NCI-H2227 (cell line): Measurements from ENCODE around the gene LMO7.
"Not testable (repeated sequence)": the region's sequence is repeated elsewhere in the genome, so short reads cannot be mapped to it uniquely, and the experiment has no call there.

Experiments used
- DNase-seq: peaks from one replicate; lab custom pipeline; 2025; ENCODE audit not compliant: unreplicated experiment; lab: John Stamatoyannopoulos, UW

Gene LMO7

DNA sequence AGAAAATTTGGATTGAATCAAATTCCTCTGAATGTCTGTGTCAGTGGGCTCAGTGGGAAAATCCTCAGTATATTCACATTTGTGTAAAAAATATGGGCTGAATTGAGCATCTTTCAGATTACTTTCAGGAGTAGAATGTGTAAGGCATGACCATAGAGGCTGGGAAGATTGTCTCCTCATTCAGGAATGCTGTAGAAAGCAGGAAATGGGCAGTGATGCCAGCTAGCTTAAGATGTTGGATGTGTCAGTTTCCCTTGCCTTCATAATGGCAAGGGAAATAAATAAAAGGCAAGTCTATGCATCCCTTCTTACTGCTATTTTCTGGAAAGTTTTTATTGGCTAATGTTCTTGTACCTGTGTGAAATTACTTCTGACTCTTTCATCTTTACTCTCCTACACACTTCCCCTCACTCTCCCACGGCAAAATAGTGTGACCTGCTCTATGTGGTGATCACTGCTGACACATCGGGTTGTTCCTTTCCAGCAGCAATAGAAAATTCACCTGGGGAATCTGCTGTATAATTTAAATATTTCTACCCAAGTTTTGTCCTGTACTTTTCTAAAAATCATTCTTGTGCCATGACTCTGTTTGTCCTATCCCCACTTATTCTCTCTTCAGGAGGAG lies 103.2 kb downstream of the LMO7 start:
- no peak for DNase-seq

- no peak for DNase-seq
These were observed 103.9 kb downstream of the LMO7 start for GRCh38 chr13:75740031-75740430.

- not testable (repeated sequence) for DNase-seq
These were observed 106.9 kb downstream of the LMO7 start for GRCh38 chr13:75743072-75743471.

DNA sequence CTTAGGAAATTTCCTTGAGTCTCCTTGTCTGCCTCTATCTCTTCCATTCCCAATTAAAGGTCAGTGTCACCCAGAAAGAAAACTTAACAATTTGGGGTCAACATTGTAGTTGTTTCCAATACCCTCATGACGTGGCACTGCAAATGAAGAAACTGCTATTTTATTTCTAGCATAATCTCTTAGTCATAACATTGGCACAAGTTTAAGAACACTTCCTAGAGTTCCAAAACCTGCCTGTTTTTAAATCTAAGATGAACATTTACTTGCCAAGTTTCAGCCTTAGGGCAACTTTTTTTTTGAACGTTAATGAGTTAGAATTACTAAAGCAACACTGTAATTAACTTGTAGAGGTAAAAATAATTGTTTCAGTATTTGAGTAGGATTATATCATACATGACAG lies 108.0 kb downstream of the LMO7 start:
- no peak for DNase-seq

DNA sequence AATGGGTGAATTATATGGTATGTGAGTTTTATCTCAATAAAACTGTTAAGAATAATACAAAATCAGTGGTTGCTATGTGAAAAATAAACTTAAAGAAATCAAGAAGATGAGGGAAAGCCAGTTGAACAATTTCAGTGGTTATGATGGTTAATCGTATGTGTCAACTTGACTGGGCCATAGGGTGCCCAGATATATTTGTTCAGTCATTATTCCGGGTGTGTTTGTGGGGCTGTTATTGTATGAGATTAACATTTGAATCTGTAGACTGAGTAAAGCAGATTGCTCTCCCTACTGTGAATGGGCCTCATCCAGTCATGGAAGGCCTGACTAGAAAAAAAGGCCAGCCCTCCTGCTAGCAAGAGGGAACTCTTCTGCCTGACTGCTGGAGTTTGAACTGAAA lies 109.3 kb downstream of the LMO7 start:
- no peak for DNase-seq

DNA sequence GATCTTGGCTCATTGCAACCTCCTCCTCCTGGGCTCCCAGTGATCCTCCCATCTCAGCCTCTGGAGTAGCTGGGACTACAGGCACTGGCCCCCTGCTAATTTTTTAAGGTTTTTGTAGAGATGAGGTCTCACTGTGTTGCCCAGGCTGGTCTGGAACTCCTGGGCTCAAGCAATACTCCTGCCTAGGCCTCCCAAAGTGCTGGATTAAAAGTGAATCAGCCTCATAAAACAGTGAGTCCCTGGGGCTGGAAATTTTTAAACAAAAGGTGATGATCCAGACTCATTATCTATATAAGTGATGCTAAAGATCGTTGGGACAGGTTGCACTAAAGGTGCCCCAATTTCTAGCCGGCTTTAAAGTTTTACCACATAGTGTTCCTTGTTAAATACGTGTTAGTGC lies 112.7 kb downstream of the LMO7 start:
- DNase-seq, result no peak

GRCh38 chr13:75749407-75749806 lies 113.3 kb downstream of the LMO7 start:
- no peak for DNase-seq

GRCh38 chr13:75751350-75751749 lies 115.2 kb downstream of the LMO7 start:
- DNase-seq, result no peak

DNA sequence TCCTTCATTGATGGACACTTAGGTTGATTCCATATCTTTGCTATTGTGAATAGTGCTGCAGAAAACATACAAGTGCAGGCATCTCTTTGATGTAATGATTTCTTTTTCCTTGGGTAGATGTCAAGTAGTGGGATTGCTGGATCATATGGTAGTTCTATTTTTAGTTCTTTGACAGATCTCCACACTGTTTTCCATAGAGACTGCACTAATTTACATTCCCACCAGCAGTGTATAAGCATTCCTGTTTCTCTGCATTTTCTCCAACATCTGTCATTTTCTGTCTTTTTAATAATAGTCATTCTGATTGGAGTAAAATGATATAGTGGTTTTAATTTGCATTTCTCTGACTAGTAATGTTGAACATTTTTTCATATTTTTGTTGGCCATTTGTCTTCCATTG lies 116.7 kb downstream of the LMO7 start:
- DNase-seq, result no peak

GRCh38 chr13:75754936-75755335 lies 118.8 kb downstream of the LMO7 start:
- no peak for DNase-seq

DNA sequence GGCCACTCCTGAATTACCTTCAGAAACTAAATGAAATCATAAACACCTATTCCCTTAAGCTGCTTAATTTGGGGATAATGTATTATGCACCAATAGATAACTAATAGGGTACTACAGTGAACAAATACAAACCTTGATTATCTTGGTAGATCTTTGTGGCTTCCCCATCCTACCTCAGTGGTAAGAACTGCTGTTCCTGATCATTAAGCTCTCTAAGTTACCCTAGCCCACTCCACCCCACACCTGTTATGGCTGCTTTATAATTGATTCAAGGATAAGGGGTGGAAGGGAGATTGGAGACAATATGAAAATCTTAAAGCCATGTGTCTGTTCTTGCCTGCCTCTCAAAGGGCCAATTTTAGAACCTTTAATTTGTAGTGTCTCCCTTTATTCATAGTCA lies 121.2 kb downstream of the LMO7 start:
- no peak for DNase-seq

DNA sequence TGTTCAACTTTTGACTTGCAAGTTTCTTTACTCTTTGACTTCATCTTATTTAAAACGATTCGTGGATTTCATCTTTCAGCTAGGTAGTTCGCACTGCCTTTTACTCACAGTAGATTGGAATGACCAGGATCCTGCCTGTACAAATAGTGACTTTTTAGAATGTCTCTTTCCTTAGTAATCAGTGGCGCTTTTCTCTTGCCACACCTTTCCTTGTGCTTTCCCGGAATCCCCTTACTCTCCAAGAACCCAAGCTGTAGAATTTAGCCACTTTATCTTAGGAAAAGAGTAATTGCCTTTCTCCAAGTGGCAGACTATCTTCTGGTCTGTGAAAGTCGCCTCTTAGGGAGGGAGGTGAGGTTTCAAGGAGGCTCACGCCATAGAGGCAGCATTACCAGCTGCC lies 123.4 kb downstream of the LMO7 start:
- DNase-seq, result no peak

- DNase-seq, result no peak
These were observed 124.2 kb downstream of the LMO7 start for GRCh38 chr13:75760131-75761021.

GRCh38 chr13:75761369-75761768 lies 125.2 kb downstream of the LMO7 start:
- DNase-seq, result no peak

DNA sequence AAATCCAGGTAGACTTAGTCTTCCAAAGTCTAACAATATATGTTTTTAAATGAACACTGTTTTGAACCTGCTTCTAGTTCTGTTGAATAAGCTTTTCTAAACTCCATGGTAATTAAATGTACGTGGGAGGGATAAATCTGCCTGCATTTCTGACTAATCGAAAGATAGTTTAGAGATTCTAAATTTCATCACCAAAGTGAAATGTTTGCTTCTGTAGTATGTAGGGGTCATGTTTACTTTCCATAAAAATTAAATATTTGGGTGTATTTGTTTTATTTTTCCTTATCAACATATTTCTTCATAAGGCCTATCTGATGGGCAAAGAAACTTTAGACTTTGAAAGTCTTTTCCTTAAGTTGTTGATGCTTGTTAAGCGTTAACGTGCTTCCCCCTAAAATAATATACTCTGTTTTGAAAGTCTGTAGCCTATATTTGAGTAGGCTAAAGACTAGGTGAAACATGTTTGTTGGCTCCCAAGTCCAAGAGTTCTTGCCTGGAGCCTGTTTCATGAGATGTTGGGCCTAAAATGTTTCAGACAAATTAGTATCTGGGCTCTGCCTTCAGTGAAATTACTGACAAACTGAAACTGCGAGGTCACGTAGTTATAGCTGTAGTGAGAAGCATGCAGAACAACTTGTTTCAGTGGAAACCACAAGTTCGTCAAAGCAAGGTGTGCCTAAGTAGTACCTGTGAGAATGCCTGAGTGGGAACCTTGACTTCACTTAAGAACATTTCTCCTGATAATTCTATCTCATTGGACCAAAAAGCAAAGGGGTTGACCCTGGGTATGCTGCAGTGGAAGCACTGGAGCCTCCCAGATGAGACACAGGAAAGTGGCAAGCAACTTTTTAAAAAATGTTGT lies 126.2 kb downstream of the LMO7 start:
- DNase-seq, result no peak

- DNase-seq, result no peak
These were observed 126.8 kb downstream of the LMO7 start for GRCh38 chr13:75762955-75763354.

DNA sequence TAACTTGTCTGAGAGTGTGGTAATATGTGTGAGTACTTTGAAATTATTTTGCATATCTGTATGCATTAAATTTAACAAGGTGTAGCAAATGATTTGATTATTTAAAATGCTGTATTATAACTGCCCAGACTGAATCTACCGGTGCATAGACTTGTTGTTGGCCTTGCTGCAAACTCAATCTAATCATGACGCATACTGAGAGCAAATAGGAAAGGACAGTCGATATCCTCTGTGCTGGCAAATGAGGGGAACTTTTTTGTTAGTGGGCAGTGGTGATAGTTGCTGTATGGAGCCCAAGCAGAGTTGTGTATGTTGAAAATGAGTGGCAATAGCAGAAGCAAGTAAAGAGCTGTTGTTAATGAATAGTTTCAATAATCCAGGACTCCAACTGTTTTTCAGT lies 127.4 kb downstream of the LMO7 start:
- no peak for DNase-seq

DNA sequence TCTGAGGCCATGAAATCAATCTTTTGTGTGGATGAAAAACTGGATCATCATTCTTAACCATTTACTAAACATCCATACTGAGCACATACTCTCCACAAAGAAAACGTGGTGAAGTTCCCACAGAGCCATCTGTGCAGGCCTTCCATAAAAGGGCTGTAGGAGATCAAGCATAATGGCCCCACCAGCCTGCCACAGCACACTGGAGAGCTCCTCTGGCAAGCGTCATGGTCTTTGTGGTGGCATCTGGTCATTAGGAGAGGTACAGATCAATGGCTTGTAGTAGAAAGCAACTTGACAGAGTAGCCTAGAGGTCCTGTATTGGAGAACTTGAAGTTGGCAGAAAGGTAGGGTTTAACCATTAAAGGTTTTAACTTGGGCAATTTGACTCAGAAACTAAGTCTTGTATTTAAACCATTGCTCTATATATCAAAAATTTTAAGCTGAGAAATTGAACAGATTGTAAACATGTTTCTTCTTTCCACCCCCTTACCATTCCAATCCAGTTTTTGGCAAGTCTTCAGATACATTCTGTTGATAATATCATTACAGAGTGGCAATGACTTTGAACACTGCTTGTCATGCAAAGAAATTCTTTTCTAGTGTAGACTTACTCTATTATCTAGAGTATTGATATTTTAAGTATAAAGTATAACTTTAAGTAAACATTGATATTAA lies 128.3 kb downstream of the LMO7 start:
- DNase-seq, result no peak

DNA sequence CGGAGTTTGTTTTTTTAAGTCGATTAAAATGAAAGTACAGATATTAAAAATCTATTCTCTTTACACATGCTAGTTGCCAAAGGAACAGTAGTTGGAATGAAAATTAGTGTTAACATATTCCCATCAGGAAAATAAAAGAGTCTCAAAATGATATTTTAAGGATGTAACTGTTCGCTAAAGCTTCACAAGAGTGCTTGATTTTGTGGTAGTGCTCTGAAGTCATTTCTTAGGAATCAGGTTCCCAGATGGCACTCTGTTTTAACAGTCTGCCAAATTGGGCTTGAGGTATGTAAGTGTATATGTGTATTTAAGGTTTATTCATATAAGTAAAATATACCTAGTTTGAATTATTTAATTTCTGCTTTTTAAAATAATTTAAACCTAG lies 128.8 kb downstream of the LMO7 start:
- no peak for DNase-seq

GRCh38 chr13:75766636-75767035 lies 130.5 kb downstream of the LMO7 start:
- no peak for DNase-seq
